NB4 (cell line): ENCODE data around the gene THRSP.
"Not testable (repeated sequence)": the region's sequence is repeated elsewhere in the genome, so short reads cannot be mapped to it uniquely, and the experiment has no call there.

Experiments
- DNase-seq: peaks from one replicate; pipeline ENCODE4 v3.0.0; 2010; ENCODE audit warnings: low read depth
- H3K4me3 ChIP-seq: one replicate; pipeline ENCODE4 v1.5.1; 2011; ENCODE audit warnings: mild to moderate bottlenecking, low read depth, low read length, moderate library complexity
- CTCF ChIP-seq: IDR thresholded peaks from one replicate; pipeline ENCODE4 v1.5.1; 2012; ENCODE audit warnings: low read depth, low read length
- MAX ChIP-seq: IDR thresholded peaks from 2 replicates; pipeline ENCODE4 v1.6.1; 2011; ENCODE audit warnings: low read depth, low read length
- MYC ChIP-seq: IDR thresholded peaks from 2 replicates; pipeline ENCODE4 v1.6.1; 2011; ENCODE audit warnings: low read depth, low read length
- POLR2A ChIP-seq: IDR thresholded peaks from 2 replicates; pipeline ENCODE4 v1.6.1; 2011; ENCODE audit warnings: mild to moderate bottlenecking; ENCODE audit not compliant: insufficient read length; ENCODE audit errors: extremely low read depth

THRSP gene

GRCh38 chr11:78022397-78023396 lies 41.0 kb upstream of the THRSP start, which contains the start of gene KCTD14:
Gene KCTD14 (minus strand): TSS chr11:78023276. CDS start chr11:78023249, 27 bp downstream.
- no peak within 1 kb of the TSS for H3K4me3 ChIP-seq
- TF ChIP-seq POLR2A (no peak), MYC (no peak), MAX (no peak), CTCF (no peak)
- DNase-seq = no peak

GRCh38 chr11:78023426-78023825 lies 40.2 kb upstream of the THRSP start:
- TF ChIP-seq POLR2A = no peak
- no peak for TF ChIP-seq CTCF
- no peak for TF ChIP-seq MYC
- no peak for TF ChIP-seq MAX
- H3K4me3 ChIP-seq = no peak overlapping the region
- DNase-seq = no peak

GRCh38 chr11:78025378-78025777 lies 38.3 kb upstream of the THRSP start:
- H3K4me3 ChIP-seq = no peak overlapping the region
- no peak for DNase-seq
- no peak for TF ChIP-seq MAX
- no peak for TF ChIP-seq CTCF
- no peak for TF ChIP-seq POLR2A
- TF ChIP-seq MYC = no peak

GRCh38 chr11:78027759-78028158 lies 35.9 kb upstream of the THRSP start:
- no peak overlapping the region for H3K4me3 ChIP-seq
- TF ChIP-seq MYC = no peak
- no peak for TF ChIP-seq MAX
- no peak for TF ChIP-seq CTCF
- no peak for TF ChIP-seq POLR2A
- DNase-seq = no peak

- DNase-seq, H3K4me3 ChIP-seq: not testable (repeated sequence)
Observed at GRCh38 chr11:78028423-78028822, 35.2 kb upstream of the THRSP start.

GRCh38 chr11:78030429-78031325 lies 33.0 kb upstream of the THRSP start:
- no peak overlapping the region for H3K4me3 ChIP-seq

More at GRCh38 chr11:78030429-78031325, 33.0 kb upstream of the THRSP start:
- no peak for TF ChIP-seq CTCF
- no peak for TF ChIP-seq MYC
- no peak for TF ChIP-seq MAX
- no peak for TF ChIP-seq POLR2A
- DNase-seq = no peak
